MM.1S (cell line): Measurements from ENCODE around the gene KLHDC10.
A peak's percentile ranks its signal among the peaks of the same experiment; 100 is the strongest.
"Not testable (repeated sequence)": the region's sequence is repeated elsewhere in the genome, so short reads cannot be mapped to it uniquely, and the experiment has no call there.

Experiments
- DNase-seq: peaks from one replicate; pipeline ENCODE4 v3.0.0-alpha.2; 2015
- H2AFZ ChIP-seq: fragments of 300-600 bp; sonication (generic); 2 replicates; pipeline ENCODE4 v1.6.0; 2016; ENCODE audit warnings: antibody characterized with exemption, low read length
- H3F3A ChIP-seq: fragments of 300-600 bp; sonication (generic); 2 replicates; pipeline ENCODE4 v1.6.1; 2016; ENCODE audit warnings: mild to moderate bottlenecking, antibody characterized with exemption, low read length, moderate library complexity, mixed read lengths; ENCODE audit not compliant: insufficient read depth
- H3K27ac ChIP-seq: fragments of 300-600 bp; sonication (generic); 2 replicates; pipeline ENCODE4 v1.5.1; 2016; ENCODE audit warnings: mild to moderate bottlenecking, low read length
- H3K27me3 ChIP-seq: fragments of 300-600 bp; sonication (generic); replicated peaks from 2 replicates; pipeline ENCODE4 v1.6.0; 2016; ENCODE audit warnings: low read length; ENCODE audit not compliant: insufficient read depth
- H3K36me3 ChIP-seq: fragments of 300-600 bp; sonication (generic); replicated peaks from 2 replicates; pipeline ENCODE4 v1.6.1; 2016; ENCODE audit warnings: mild to moderate bottlenecking, low read length, mixed read lengths; ENCODE audit not compliant: insufficient read depth
- H3K4me1 ChIP-seq: fragments of 300-600 bp; sonication (generic); 2 replicates; pipeline ENCODE4 v1.6.1; 2016; ENCODE audit warnings: low read length, mixed read lengths
- H3K4me2 ChIP-seq: fragments of 300-600 bp; sonication (generic); 2 replicates; pipeline ENCODE4 v1.6.0; 2016; ENCODE audit warnings: low read depth, low read length
- H3K4me3 ChIP-seq: fragments of 300-600 bp; sonication (generic); 2 replicates; pipeline ENCODE4 v1.5.1; 2016; ENCODE audit warnings: low read length, mixed read lengths
- H3K79me2 ChIP-seq: fragments of 300-600 bp; sonication (generic); 2 replicates; pipeline ENCODE4 v1.6.1; 2016; ENCODE audit warnings: mixed run types, low read length, mixed read lengths
- H3K9ac ChIP-seq: fragments of 300-600 bp; sonication (generic); 2 replicates; pipeline ENCODE4 v1.6.1; 2016; ENCODE audit warnings: low read length, mixed read lengths
- H3K9me2 ChIP-seq: fragments of 300-600 bp; sonication (generic); replicated peaks from 2 replicates; pipeline ENCODE4 v1.6.1; 2016; ENCODE audit warnings: mild to moderate bottlenecking, low read length, mixed read lengths; ENCODE audit not compliant: insufficient read depth
- H3K9me3 ChIP-seq: fragments of 300-600 bp; sonication (generic); replicated peaks from 2 replicates; pipeline ENCODE4 v1.6.1; 2016; ENCODE audit warnings: mild to moderate bottlenecking, low read length, mixed read lengths; ENCODE audit not compliant: insufficient read depth
- H4K20me1 ChIP-seq: fragments of 300-600 bp; sonication (generic); 2 replicates; pipeline ENCODE4 v1.6.1; 2016; ENCODE audit warnings: mild to moderate bottlenecking, low read length, moderate library complexity, mixed read lengths; ENCODE audit not compliant: insufficient read depth
- CTCF ChIP-seq: fragments of 300-600 bp; sonication (generic); IDR thresholded peaks from 2 replicates; pipeline ENCODE4 v1.5.1; 2016; ENCODE audit warnings: antibody characterized with exemption, low read length, mixed read lengths
- EZH2 ChIP-seq: fragments of 300-600 bp; sonication (generic); optimal IDR thresholded peaks from 2 replicates; pipeline ENCODE3; 2017; ENCODE audit warnings: low read depth, mild to moderate bottlenecking, antibody characterized with exemption, low read length, mixed read lengths
- EZH2phosphoT487 ChIP-seq: fragments of 300-600 bp; sonication (generic); IDR thresholded peaks from 2 replicates; pipeline ENCODE4 v1.6.1; 2018; ENCODE audit warnings: antibody characterized with exemption, low read length

Gene KLHDC10

GRCh38 chr7:130084037-130084875, 13.9 kb downstream of the KLHDC10 start:
- H3F3A ChIP-seq: no peaks in the 10 kb centered on the region
- no peaks in the 10 kb centered on the region for H3K9me2 ChIP-seq
- H3K4me2 ChIP-seq: no peak overlapping the region
- H3K4me3 ChIP-seq: no peak overlapping the region
- no peak overlapping the region for H2AFZ ChIP-seq
- no peaks in the 10 kb centered on the region for H3K27me3 ChIP-seq
- H3K79me2 ChIP-seq: peaks cover 80% of the 10 kb centered on the region
- H4K20me1 ChIP-seq: no peaks in the 10 kb centered on the region
- DNase-seq: peak; percentile 31
- H3K9me3 ChIP-seq: no peaks in the 10 kb centered on the region
- no peaks in the 10 kb centered on the region for H3K4me1 ChIP-seq
- H3K9ac ChIP-seq: no peak overlapping the region
- TF ChIP-seq CTCF: peak; percentile 78
- no peak for TF ChIP-seq EZH2phosphoT487
- no peaks in the 10 kb centered on the region for H3K36me3 ChIP-seq
- no peak overlapping the region for H3K27ac ChIP-seq

- not testable (repeated sequence) for H3K4me3 ChIP-seq, H2AFZ ChIP-seq
Observed at GRCh38 chr7:130085235-130085634, 14.9 kb downstream of the KLHDC10 start.

GRCh38 chr7:130086938-130087337, 16.6 kb downstream of the KLHDC10 start:
- TF ChIP-seq CTCF: no peak
- TF ChIP-seq EZH2phosphoT487: no peak
- no peak for TF ChIP-seq EZH2
- Histone ChIP-seq H3K9me2 (no peaks in the 10 kb centered on the region), H3K4me1 (no peaks in the 10 kb centered on the region), H3K4me2 (no peak overlapping the region), H3K4me3 (no peak overlapping the region), H3K9ac (no peak overlapping the region), H4K20me1 (no peaks in the 10 kb centered on the region), H3K27me3 (no peaks in the 10 kb centered on the region), H3K27ac (no peak overlapping the region), H2AFZ (no peak overlapping the region), H3F3A (no peaks in the 10 kb centered on the region), H3K36me3 (no peaks in the 10 kb centered on the region), H3K9me3 (no peaks in the 10 kb centered on the region), H3K79me2 (peaks cover 73% of the 10 kb centered on the region)
- DNase-seq: no peak

More at GRCh38 chr7:130085235-130085634, 14.9 kb downstream of the KLHDC10 start:
- not testable (repeated sequence) for H3K4me1 ChIP-seq, H3K9me3 ChIP-seq, H3K27ac ChIP-seq, H3K27me3 ChIP-seq, H3K4me2 ChIP-seq, H4K20me1 ChIP-seq, H3F3A ChIP-seq, H3K9me2 ChIP-seq, DNase-seq, H3K9ac ChIP-seq, H3K36me3 ChIP-seq
- H3K79me2 ChIP-seq: peaks cover 79% of the 10 kb centered on the region

- Histone ChIP-seq H3K4me2 (no peak overlapping the region), H3K4me1 (0 out of 2 replicates have a peak, but pooled peaks cover 2% of the 10 kb centered on the region), H3K9ac (no peak overlapping the region), H4K20me1 (no peaks in the 10 kb centered on the region), H3F3A (no peaks in the 10 kb centered on the region), H3K27ac (no peak overlapping the region), H3K27me3 (no peaks in the 10 kb centered on the region), H3K9me3 (no peaks in the 10 kb centered on the region), H3K79me2 (peaks cover 73% of the 10 kb centered on the region), H2AFZ (no peak overlapping the region), H3K9me2 (no peaks in the 10 kb centered on the region), H3K36me3 (no peaks in the 10 kb centered on the region), H3K4me3 (no peak overlapping the region)
- no peak for DNase-seq
- TF ChIP-seq EZH2phosphoT487 (no peak), EZH2 (no peak), CTCF (no peak)
Observed at GRCh38 chr7:130087364-130087763, 17.0 kb downstream of the KLHDC10 start.
